ENCODE data around the gene RPTOR.
"Not testable (repeated sequence)": the region's sequence is repeated elsewhere in the genome, so short reads cannot be mapped to it uniquely, and the experiment has no call there.

Gene RPTOR

DNA sequence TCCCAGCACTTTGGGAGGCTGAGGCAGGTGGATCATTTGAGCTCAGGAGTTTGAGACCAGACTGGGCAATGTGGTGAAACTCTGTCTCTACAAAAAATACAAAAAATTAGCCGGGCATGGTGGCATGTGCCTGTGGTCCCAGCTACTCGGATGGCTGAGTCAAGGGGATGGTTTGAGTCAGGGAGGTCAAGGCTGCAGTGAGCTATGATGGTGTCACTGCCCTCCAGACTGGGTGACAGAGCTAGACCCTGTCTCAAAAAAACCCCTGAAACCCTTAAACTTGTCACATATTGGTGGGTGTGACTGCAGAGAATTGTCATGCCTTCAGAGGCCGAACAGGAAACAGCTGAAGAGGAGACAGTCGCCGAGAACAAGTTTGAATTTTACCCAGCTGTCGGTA is 13.4 kb downstream of the RPTOR start:
- no peak for FAIRE-seq

- FAIRE-seq: no peak
Observed at GRCh38 chr17:80559825-80560251, 15.2 kb downstream of the RPTOR start.

- FAIRE-seq: no peak
Observed at GRCh38 chr17:80561541-80562114, 17.0 kb downstream of the RPTOR start.

- FAIRE-seq: no peak
Observed at GRCh38 chr17:80564545-80564944, 19.9 kb downstream of the RPTOR start.

GRCh38 chr17:80565343-80566053 is 20.9 kb downstream of the RPTOR start:
- no peak for FAIRE-seq

DNA sequence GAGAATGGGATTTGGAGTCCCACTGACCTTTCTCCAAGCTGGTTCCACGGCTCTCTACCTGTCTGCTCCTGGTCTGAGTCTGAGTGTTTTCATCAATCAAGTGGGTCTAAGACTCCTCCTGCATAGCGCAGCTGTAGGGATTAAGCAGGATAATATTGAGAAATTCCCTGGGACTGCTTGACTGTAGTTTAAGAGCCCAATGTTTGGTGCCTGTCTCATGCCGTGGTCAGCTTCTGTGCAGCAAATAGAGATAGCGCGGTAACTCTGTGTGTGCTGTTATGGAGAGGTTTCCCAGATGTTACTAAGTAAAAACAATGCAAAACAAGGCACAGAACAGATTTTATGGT is 21.4 kb downstream of the RPTOR start:
- no peak for FAIRE-seq

GRCh38 chr17:80568246-80568645 is 23.6 kb downstream of the RPTOR start:
- no peak for FAIRE-seq

DNA sequence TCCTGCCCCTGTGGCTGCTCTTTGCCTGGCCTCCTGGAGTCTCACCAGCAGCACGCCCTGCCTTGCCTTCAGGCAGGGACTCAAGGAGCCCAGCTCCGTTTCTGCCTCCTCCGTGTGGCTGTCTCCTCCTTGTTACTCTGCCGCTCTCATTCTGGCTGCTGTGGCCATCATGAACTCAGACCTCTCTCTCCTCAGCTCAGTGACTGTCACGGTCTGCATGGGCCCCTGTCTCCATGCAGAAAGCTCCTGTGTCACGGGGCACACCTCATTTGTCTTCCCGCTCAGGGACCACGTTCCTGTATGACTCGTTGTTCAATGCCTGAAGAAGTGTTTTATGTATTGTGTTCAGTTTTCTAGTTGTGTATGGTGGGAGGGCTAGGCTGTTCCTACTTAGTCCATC is 25.3 kb downstream of the RPTOR start:
- no peak for FAIRE-seq

GRCh38 chr17:80573701-80574100 is 29.1 kb downstream of the RPTOR start:
- FAIRE-seq: no peak

- no peak for FAIRE-seq
Observed at GRCh38 chr17:80574496-80574895, 29.9 kb downstream of the RPTOR start.

DNA sequence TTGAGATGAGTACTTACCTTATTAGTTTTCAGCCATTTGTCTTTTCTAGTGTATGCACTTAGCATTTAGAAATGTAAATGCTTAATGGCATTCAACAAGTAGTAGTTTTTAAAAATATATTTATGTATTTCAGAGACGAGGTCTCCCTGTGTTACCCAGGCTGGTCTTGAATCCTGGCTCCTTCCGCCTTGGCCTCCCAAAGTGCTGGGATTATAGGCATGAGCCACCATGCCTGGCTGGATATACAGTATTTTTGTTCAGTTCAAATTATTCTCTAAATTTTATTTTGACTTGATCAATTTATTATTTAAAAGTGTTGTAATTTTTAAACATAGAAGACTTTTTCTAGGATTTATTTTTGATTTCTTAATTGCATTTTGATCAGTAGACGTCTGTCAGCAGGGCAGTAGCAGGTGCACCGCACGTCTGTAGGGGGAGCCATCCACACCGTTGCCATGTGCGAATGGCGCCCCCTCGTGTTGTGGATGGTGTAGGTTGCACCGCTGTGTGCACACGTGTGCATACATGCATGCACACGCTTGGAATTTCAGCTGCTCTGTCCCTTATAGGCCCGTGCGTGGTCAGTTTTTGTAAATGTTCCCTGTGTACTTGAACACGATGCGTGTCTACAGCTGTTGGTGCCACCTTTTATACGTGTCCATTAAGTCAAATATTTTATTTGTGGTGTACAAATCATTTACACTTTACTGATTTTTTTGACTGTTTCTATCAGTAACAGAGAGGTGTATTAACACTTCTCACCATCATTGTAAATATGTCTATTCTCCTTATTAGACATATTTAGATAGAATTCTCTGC is 30.6 kb downstream of the RPTOR start:
- peak; percentile 88 for FAIRE-seq

GRCh38 chr17:80577876-80578570 is 33.4 kb downstream of the RPTOR start:
- no peak for FAIRE-seq

DNA sequence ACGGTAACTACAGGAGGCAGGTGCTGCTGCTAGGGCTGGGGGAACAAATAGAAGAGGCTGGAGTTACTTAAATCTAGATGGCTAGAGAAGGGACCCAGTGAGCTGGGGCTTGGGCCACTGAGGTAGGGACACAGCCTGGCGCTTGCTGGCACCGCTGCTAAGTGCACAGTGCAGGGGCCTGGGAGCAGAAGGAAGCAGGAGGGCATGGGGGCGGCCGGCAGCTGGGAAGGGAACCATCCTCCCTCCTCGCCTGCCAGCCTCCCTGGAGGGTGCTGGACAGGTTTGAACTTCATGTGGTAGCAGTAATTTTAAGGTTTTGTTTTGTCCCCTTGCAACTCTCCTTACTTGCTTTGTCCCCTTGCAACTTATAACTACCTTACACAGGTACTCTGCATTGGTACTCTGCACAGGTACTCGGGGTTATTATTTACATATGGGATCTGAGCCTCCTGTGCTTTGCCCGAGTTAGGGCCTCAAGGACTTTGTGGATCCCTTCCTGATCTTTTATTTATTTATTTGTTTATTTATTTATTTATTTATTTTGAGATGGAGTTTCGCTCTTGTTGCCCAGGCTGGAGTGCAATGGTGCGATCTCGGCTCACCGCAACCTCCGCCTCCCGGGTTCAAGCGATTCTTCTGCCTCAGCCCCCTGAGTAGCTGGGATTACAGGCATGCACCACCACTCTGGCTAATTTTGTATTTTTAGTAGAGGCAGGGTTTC is 34.2 kb downstream of the RPTOR start:
- FAIRE-seq: not testable (repeated sequence)

DNA sequence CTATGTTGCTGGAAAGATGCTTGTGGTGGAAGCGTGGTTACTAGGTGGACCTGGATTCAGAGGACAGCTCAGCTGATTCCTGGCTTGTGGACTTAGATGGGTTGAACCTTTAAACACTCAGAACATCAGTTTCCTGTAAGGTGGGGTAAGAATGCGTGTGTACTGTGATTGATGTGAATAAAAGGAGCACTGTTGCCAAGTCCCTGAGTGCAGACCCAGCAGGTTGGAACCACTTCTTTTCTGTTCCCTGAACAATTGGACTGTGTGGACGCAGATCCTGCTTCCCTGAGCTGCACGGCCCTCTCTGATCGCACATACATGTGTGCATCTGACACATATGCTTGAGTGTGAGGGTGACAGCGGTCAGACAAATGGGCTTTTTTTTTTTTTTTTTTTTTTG is 37.5 kb downstream of the RPTOR start:
- FAIRE-seq: no peak

DNA sequence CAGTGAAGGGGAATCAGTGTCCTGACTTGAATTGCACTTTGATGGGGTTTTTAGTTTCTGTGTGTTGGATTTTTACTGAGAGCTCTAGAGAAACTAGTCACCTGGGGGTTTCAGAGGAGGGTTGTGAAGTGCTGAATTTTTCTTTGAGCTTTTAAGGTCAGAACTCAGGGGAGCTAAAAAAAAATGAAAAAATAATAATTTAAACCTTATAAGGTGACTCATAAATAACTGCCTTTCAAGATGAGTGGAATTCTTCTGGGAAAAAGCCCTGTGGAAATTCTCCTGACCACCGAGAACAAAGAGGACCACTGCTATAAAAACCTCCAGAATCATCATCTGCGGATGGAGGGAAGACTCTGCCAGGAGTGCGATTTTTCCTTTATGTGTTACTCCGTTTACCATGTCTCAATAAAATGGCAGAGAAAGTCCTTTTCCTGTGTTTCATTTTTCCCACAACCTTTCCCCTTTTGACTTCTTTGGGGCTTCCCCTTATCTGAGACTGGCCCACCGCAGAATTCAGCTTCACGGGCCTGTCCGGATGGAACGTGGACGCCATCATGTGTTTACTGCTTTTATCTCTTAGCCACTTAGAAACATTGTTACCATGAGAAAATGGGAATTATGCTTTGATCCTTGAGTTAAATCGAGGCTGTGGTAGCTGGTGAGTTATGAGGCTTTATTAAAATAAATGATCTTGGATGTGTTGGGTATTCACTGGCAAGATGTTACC is 39.7 kb downstream of the RPTOR start:
- FAIRE-seq: no peak

DNA sequence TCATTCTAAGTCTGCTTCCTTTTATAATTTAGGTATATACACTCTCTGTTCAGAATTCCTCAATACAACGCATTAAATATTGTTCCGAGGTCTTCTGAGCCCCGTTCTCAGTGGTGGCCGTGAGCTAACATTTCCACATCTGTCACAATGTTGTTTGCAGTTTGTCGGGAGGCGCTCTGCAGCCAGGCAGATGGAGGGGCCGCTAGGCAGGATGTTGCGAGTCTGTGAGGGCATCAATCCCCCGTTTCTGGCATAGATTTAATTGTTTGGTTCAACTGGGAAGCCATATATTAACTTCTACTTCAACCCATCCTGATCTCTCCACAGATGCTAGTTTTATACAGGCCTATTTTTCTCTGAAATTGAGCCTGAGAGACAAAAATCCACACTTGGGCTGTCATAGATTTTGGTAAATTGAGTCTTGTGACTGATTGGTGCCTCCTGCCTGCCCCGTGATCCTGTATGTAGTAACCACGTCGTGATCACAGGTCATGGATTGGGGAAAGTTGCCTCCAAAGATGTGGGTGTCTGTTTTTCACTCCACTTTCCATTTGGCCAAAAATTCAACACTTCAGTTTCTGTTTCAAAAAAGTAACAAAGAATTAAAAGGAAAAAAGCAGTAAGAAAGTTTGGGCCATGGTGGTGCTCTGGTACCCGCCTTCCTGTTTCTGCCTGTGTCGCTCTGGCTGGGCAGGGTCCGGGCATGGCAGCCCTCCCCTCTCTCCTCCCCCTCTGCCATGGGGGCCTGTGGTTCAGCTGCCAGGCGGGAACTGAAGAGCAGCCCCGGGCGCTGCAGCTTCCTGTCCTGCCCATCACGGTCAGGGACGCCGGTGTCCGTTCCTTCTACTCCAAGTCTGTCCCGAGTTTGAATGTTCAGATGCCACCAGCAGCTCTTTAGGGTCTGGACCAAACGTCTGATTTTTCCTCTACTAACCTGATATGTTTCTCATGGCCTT is 41.5 kb downstream of the RPTOR start:
- no peak for FAIRE-seq

GRCh38 chr17:80586846-80587228 is 42.2 kb downstream of the RPTOR start:
- FAIRE-seq: no peak

DNA sequence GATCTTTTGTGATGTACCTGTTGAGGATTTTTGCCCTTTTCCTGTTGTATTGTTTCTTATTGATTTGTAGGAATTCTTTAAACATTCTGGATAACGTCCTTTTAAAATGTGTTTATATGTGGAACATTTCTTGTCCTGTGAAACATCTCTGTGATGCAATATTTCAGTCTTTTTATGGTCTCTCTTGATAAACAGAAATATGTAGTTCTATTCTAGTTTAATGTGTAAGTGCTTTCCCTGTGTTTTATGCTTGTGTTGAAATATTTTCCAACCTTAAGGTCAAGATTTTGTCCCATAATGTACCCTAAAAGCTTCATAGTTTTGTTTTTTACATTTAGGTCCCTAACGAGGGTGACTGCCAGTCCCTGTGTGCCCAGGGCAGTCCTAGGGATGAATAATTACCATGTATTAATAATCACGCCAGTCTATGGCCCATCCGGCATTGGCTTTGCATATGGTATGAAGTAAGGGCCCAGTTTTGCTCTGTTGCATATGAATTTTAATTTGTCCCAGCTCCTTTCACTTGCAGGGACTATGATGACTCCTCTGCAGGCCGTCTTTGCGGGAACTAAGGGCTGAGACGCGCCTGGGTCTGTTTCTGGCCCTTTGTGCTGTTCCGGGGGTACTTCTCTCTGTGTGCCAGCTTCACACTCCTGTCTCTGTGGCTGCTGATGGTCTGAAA is 44.2 kb downstream of the RPTOR start:
- FAIRE-seq: no peak

- no peak for FAIRE-seq
Observed at GRCh38 chr17:80591788-80592187, 47.1 kb downstream of the RPTOR start.

GRCh38 chr17:80592243-80592642 is 47.6 kb downstream of the RPTOR start:
- FAIRE-seq: no peak

Data from G401.6 (cell line).